Endothelial cell of umbilical vein (primary cell): Measurements from ENCODE around the gene PSMA7. TPM values are rescaled to one million over a fixed set of nuclear protein-coding genes. Genes with fewer than 3 reads are reported as not detected.
A peak's percentile ranks its signal among the peaks of the same experiment; 100 is the strongest.

ENCODE experiments used
- BruUV-seq: library from RNA; stranded (reverse); fragments of 400-500 nt; replicated peaks from 2 replicates; lab custom pipeline; 2021; lab: Mats Ljungman, UMichigan
- CTCF ChIA-PET: fragments of 300-600, 350-600 bp; sonication (Branson Sonifier 250); formaldehyde crosslinking; loops from one replicate; lab custom pipeline; 2021; ENCODE audit warnings: antibody characterized with exemption, inconsistent platforms; lab: Charles Lee
- POLR2A ChIA-PET: fragments of 300-600, 350-600 bp; sonication (Branson Sonifier 250); formaldehyde crosslinking; loops from one replicate; lab custom pipeline; 2021; ENCODE audit warnings: antibody characterized with exemption, inconsistent platforms; lab: Charles Lee
- DNase-seq: peaks from one replicate; pipeline ENCODE4 v3.0.0-alpha.2; 2011; ENCODE audit warnings: low read depth, low spot score
- FAIRE-seq: peaks from 2 replicates; lab custom pipeline; 2011; peaks lifted over from hg19 to GRCh38; lab: Jason Lieb, UNC
- H2AFZ ChIP-seq: 2 replicates; pipeline ENCODE4 v1.6.0; 2012; ENCODE audit warnings: low read depth, low read length, control low read depth, inconsistent platforms
- H3K27ac ChIP-seq: 2 replicates; pipeline ENCODE4 v1.5.1; 2011; ENCODE audit warnings: low read depth, mild to moderate bottlenecking, control low read depth, low read length, moderate library complexity; ENCODE audit not compliant: insufficient read depth
- H3K27me3 ChIP-seq, 2 experiments: 2 replicates each; pipeline versions ENCODE4 v1.6.0 to v1.6.1; 2011; ENCODE audit warnings: low read length in 2 of 2, mixed read lengths in 1 of 2; ENCODE audit not compliant: control insufficient read depth in 2 of 2, insufficient read depth in 2 of 2
- H3K36me3 ChIP-seq, 2 experiments: 2 replicates in 1 of 2; 3 replicates in 1 of 2; pipeline ENCODE4 v1.5.1; 2011; ENCODE audit warnings: low read length in 2 of 2, mild to moderate bottlenecking in 1 of 2, moderate library complexity in 1 of 2; ENCODE audit not compliant: control insufficient read depth in 2 of 2, insufficient read depth in 2 of 2; ENCODE audit errors: extremely low read depth in 1 of 2
- H3K4me1 ChIP-seq: 3 replicates; pipeline ENCODE4 v1.5.1; 2011; ENCODE audit warnings: mild to moderate bottlenecking, low read length; ENCODE audit not compliant: control insufficient read depth, insufficient read depth; ENCODE audit errors: extremely low read depth
- H3K4me2 ChIP-seq: 2 replicates; pipeline ENCODE4 v1.6.1; 2011; ENCODE audit warnings: low read length, control low read depth, mixed read lengths; ENCODE audit not compliant: insufficient read depth
- H3K4me3 ChIP-seq, 3 experiments: fragments of 200-600 bp in 1 of 3; sonication (generic), shearing (Covaris generic) in 1 of 3; replicated peaks in 1 of 3; 2 replicates each; pipeline ENCODE4 v1.5.1; 2011 to 2016; ENCODE audit warnings: control low read depth in 3 of 3, low read length in 3 of 3, mild to moderate bottlenecking in 2 of 3, inconsistent platforms in 1 of 3, low read depth in 1 of 3, moderate library complexity in 1 of 3; ENCODE audit not compliant: insufficient read depth in 1 of 3
- H3K79me2 ChIP-seq: 2 replicates; pipeline ENCODE4 v1.6.0; 2012; ENCODE audit warnings: low read length, inconsistent platforms; ENCODE audit not compliant: control insufficient read depth, insufficient read depth
- H3K9ac ChIP-seq: replicated peaks from 2 replicates; pipeline ENCODE3; 2011; ENCODE audit warnings: low read length, control low read depth; ENCODE audit not compliant: insufficient read depth; ENCODE audit errors: extremely low read depth
- H3K9me1 ChIP-seq: replicated peaks from 3 replicates; pipeline ENCODE4 v1.6.0; 2011; ENCODE audit warnings: mild to moderate bottlenecking, low read length; ENCODE audit not compliant: control insufficient read depth, insufficient read depth; ENCODE audit errors: extremely low read depth
- H3K9me3 ChIP-seq: replicated peaks from 2 replicates; pipeline ENCODE4 v1.5.1; 2012; ENCODE audit warnings: low read length, inconsistent platforms; ENCODE audit not compliant: control insufficient read depth, insufficient read depth
- H4K20me1 ChIP-seq: replicated peaks from 2 replicates; pipeline ENCODE3; 2011; ENCODE audit warnings: mild to moderate bottlenecking, low read length; ENCODE audit not compliant: control insufficient read depth, insufficient read depth; ENCODE audit errors: extremely low read depth
- EZH2 ChIP-seq: IDR thresholded peaks from 2 replicates; pipeline ENCODE4 v1.6.1; 2012; ENCODE audit warnings: borderline replicate concordance, low read depth, mild to moderate bottlenecking, moderate library complexity, low read length, inconsistent platforms; ENCODE audit not compliant: severe bottlenecking
- FOS ChIP-seq: IDR thresholded peaks from 2 replicates; pipeline ENCODE4 v1.6.1; 2011; ENCODE audit warnings: mild to moderate bottlenecking, low read length, moderate library complexity, borderline replicate concordance; ENCODE audit not compliant: insufficient read depth
- GATA2 ChIP-seq: IDR thresholded peaks from 2 replicates; pipeline ENCODE4 v1.7.0; 2011; ENCODE audit warnings: low read depth, mild to moderate bottlenecking, moderate library complexity, mixed read lengths, low read length; ENCODE audit not compliant: insufficient read length, insufficient read depth
- JUN ChIP-seq: IDR thresholded peaks from 2 replicates; pipeline ENCODE4 v1.6.1; 2011; ENCODE audit warnings: borderline replicate concordance, low read depth; ENCODE audit not compliant: insufficient read length, insufficient read depth
- MYC ChIP-seq: IDR thresholded peaks from one replicate; pipeline ENCODE4 v1.6.1; 2011; ENCODE audit warnings: mild to moderate bottlenecking, low read depth, low read length
- POLR2A ChIP-seq: IDR thresholded peaks from 2 replicates; pipeline ENCODE4 v1.6.1; 2012; ENCODE audit warnings: low read depth, mild to moderate bottlenecking, control low read depth, low read length
- POLR2AphosphoS5 ChIP-seq: IDR thresholded peaks from 2 replicates; pipeline ENCODE4 v1.6.1; 2012; ENCODE audit warnings: low read depth, mild to moderate bottlenecking, control low read depth, low read length, moderate library complexity; ENCODE audit not compliant: insufficient read depth
- dilution Hi-C: fragments of 300-500 bp; cut with MboI; formaldehyde crosslinking; loops from one replicate; pipeline ENCODE4 v1.15.0; 2019; ENCODE audit warnings: low sequenced_read_pairs; ENCODE audit not compliant: extremely low pct_ligation_motif_present
- intact Hi-C: fragments of 100-400 bp; cut with micrococcal nuclease; formaldehyde crosslinking; loops from one replicate; pipeline ENCODE4 v1.10.0; 2022
- polyA plus RNA-seq, 4 experiments: library from polyadenylated mRNA; depleted of rRNA in 3 of 4; stranded (reverse) in 3 of 4; unstranded in 1 of 4; fragments of >200 nt; gene quantifications; 2 replicates each; pipeline versions ENCODE4 v1.2.1 to v1.2.3, GENCODE V29; 2011 to 2012; ENCODE audit warnings: missing spikeins in 1 of 4
- total RNA-seq: library from RNA; stranded (reverse); gene quantifications from 2 replicates; pipeline ENCODE4 v1.2.3, GENCODE V29; 2021
- TF ChIP-seq, protein P1 (sequence below): IDR thresholded peaks from 2 replicates; pipeline ENCODE4 v1.6.1; 2011; ENCODE audit not compliant: insufficient read depth, insufficient read length
- TF ChIP-seq, protein P2 (sequence below), 2 donors: IDR thresholded peaks; 1 replicate in 1 of 2; 2 replicates in 1 of 2; pipeline ENCODE4 v1.5.1; 2011; ENCODE audit warnings: low read length in 2 of 2, mild to moderate bottlenecking in 2 of 2, moderate library complexity in 2 of 2, control low read depth in 1 of 2, inconsistent platforms in 1 of 2, low read depth in 1 of 2; ENCODE audit not compliant: insufficient read depth in 1 of 2; ENCODE audit errors: extremely low read depth in 1 of 2

The PSMA7 gene
- total and polyA plus RNA-seq, 2 donors (not counting 3 experiments of a cell fraction or from before 2014, with no cell fraction given): 393 to 826 TPM

DNA sequence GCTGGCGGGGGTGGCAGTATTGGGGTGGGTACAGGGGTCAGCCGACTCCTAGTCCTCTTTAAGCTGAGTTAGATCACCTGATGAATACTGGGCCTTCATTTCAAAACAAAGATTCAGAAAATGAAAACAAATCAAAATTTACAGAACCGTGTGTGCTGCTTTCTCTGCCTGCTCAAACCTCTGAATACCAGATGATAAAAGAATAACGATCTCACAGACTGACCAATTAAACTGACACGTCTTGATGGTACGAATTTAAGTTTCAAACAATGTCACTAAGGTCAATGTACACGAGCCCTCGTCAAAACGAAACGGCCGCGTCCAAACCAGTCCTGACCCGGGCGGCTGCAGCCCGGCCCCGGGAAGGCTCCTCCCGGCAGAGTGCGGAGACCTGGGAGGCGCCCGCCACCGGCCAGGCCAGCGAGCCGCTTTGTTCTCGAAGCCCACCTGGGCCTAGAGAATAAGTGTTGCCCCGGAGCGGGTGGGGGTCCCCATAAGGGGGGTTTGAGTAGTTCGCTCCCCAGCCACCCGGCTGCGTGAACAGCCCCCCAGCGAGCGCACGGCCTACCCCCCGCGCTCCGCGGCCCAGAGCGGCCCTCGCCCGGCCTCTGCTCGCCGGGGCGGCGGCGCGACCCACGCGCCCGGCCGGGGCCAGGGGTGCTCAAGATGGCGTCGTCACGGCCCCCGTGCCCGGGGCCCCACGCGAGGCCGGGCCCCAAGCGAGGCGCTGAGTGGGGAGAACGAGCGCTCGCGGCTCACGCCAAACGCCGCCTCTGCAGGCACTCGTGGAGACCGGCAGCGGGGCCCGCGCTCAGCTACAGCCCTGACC, 728 bp downstream of the PSMA7 start:
- ChIA-PET POLR2A (no interaction called here), CTCF (interaction anchor here (0.7 to 1.9 kb wide), 5 partner anchors 13 to 131 kb away, joined by 3 to 11 read pairs (median 4); partner anchors contain the start of gene LSM14B)
- peaks cover 6% of the 10 kb centered on the region for H4K20me1 ChIP-seq
- peaks cover 23 to 29% of the 10 kb centered on the region in 2 experiments for H3K36me3 ChIP-seq
- peak overlapping the region; percentile 59 to 80 (median 69) for H3K4me3 ChIP-seq
- peak; percentile 20 for DNase-seq
- no peak for FAIRE-seq
- H3K27ac ChIP-seq: peak overlapping the region; percentile 88
- no peak overlapping the region for H2AFZ ChIP-seq
- H3K4me2 ChIP-seq: peak overlapping the region; percentile 55
- peaks cover 8% of the 10 kb centered on the region for H3K4me1 ChIP-seq
- dilution Hi-C loops: no loop called here
- TF ChIP-seq MYC: no peak
- TF ChIP-seq POLR2A: no peak
- no peak for TF ChIP-seq EZH2
- TF ChIP-seq GATA2: no peak
- TF ChIP-seq, protein P1, sequence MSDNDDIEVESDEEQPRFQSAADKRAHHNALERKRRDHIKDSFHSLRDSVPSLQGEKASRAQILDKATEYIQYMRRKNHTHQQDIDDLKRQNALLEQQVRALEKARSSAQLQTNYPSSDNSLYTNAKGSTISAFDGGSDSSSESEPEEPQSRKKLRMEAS: no peak
- TF ChIP-seq JUN: no peak
- TF ChIP-seq, protein P2, sequence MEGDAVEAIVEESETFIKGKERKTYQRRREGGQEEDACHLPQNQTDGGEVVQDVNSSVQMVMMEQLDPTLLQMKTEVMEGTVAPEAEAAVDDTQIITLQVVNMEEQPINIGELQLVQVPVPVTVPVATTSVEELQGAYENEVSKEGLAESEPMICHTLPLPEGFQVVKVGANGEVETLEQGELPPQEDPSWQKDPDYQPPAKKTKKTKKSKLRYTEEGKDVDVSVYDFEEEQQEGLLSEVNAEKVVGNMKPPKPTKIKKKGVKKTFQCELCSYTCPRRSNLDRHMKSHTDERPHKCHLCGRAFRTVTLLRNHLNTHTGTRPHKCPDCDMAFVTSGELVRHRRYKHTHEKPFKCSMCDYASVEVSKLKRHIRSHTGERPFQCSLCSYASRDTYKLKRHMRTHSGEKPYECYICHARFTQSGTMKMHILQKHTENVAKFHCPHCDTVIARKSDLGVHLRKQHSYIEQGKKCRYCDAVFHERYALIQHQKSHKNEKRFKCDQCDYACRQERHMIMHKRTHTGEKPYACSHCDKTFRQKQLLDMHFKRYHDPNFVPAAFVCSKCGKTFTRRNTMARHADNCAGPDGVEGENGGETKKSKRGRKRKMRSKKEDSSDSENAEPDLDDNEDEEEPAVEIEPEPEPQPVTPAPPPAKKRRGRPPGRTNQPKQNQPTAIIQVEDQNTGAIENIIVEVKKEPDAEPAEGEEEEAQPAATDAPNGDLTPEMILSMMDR (IDR thresholded peaks at IDR 0.05; ENCODE audit: extremely low read depth in 1 of 2, insufficient read depth in 1 of 2, low read depth in 1 of 2, low read length in 2 of 2): no peak
- no peak for TF ChIP-seq POLR2AphosphoS5
- no peak for TF ChIP-seq FOS
- H3K27me3 ChIP-seq: no peaks in the 10 kb centered on the region
- no TSS peak for BruUV-seq
- intact Hi-C loops: loop anchor here (1.0 to 2.0 kb wide), 2 partner anchors 20 to 41 kb away; partner anchors contain the start of genes LSM14B and MTG2
- H3K9ac ChIP-seq: peak overlapping the region; percentile 92
- no peaks in the 10 kb centered on the region for H3K9me3 ChIP-seq
- H3K9me1 ChIP-seq: no peaks in the 10 kb centered on the region
- peaks cover 78% of the 10 kb centered on the region for H3K79me2 ChIP-seq
